SKM-1 (cell line): Measurements from ENCODE around the gene ARHGAP15.

Experiments used
- DNase-seq: peaks from one replicate; lab custom pipeline; 2025; ENCODE audit not compliant: unreplicated experiment; lab: John Stamatoyannopoulos, UW

ARHGAP15 gene

DNA sequence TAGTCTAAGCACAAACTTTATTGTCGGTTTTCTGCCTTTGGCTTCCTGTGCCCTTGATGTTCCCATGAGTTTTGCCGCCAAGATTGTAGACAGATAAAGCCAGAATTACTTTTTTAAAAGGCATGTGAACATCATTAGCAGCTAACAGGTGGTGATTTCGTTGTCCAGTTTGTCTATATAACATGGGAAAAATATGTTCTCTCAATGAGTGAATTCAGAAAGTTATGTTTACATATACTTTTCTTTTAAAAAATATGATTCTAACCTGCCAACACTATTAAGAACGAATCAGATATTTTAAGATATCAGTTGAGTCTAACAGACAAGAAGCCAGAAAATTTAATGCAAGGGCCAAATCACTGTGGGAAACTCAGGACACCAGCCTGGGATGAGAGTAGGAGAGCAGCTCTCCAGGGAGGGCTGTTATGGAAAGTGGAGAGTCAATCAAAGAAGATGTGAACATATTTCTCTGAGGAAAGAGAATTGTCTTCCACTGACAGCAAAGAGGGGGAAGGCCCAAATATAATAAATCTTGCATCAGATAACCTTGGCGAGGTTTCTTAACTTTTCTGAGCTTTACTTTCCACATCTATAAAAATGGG is 311.3 kb downstream of the ARHGAP15 start:
- no peak for DNase-seq

DNA sequence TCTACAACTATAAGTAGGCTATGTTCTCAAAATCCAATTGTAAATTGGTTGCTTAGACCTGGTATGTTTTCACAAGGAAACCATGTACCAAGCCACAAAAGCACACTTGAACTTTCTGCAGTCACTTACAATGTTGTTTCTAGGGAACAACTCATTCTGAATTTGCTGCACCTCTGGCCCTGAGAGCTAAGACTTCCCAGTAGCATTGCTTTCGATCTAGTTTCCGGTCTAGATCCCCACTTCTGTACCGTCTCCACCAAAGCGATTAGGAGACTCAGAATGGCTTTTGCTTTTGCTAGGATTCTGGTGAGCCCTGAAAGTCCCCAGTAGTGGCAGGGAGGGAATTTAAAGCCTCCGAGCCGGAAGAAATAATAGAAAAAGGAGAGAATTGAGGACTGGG is 313.0 kb downstream of the ARHGAP15 start:
- no peak for DNase-seq

DNA sequence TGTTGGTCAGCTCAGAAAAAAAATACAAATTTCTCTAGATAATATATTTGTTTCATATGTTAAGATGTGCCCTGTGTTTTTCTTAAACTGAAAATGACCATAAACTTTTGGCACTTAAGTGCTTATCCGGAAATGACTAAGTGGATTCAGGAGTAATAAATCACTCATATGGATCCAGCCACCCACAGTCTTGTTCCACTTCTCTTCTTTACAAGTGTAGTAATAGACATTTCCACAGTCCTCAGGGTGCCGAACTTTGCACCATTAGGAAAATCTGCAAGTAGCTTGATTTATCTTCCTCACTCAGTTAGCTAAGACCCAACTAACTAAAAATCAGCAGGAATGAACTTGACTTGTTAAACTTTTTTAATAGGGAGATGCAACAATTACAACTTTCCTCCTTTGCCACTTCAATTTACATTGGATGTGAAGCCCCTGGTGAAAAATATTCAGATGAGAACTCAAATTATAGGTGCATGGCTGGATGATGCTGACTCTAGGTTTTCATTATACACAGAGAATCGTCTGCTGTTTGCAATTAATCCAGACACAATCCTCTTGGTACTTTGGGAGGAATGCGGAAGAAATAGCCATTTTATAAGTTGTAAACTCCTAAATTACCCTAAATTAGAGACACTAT is 322.5 kb downstream of the ARHGAP15 start:
- no peak for DNase-seq

GRCh38 chr2:143452817-143453451 is 323.7 kb downstream of the ARHGAP15 start:
- DNase-seq: no peak

- no peak for DNase-seq
These were observed 324.8 kb downstream of the ARHGAP15 start for GRCh38 chr2:143453981-143454511.

DNA sequence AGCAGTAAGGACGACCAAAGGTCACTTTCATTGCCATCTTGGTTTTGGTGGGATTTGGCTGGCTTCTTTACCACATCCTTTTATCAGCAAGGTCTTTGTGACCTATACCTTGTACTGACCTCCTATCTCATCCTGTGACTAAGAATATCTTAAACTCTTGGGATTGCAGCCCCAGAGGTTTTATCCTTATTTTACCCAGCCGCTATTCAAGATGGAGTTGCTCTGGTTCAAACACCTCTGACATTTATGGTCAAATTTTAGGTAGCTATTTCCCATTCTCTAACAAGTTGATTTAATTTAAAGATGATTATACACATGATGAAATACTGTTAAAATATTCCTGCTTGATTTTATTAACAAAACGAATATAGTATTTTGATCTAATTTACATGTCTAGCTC is 326.1 kb downstream of the ARHGAP15 start:
- no peak for DNase-seq

GRCh38 chr2:143458258-143459190 is 329.3 kb downstream of the ARHGAP15 start:
- DNase-seq: no peak

- no peak for DNase-seq
These were observed 331.2 kb downstream of the ARHGAP15 start for GRCh38 chr2:143460382-143460781.

DNA sequence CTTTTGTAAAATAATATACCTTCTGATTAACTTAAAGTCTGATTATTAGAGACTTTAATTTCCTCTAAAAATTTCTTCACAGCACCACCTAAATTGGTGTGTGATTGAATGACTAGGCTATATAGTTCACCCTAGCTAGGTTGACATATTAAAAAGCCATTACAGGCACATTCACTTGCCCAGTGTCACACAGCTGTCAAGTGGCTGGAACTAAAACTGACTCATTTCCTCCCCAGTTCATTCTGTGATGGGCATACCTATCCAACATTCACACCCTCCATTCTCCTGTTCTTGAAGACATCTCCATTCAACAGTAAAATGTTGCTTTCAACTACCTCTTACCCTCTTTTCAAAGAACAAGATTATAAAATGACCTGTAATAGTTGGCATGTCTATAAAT is 334.5 kb downstream of the ARHGAP15 start:
- no peak for DNase-seq

DNA sequence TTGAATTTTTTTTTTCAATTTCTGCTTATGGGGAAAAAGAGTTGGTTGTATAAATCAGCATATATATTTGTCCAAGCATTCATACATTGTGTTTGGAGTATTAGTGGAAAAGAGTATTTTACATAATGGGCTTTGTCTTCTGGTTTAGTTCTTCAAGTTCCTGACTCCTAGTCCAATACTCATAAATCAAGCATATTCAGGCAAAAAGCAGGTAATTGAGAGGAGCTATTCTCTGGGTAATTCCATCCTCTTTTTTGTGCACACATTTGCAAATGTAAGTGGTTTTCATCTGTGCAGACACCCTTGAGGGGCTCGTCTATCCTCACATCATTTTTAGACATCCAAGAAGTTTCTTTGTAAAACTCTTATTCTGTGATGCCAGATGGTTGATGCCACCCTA is 337.2 kb downstream of the ARHGAP15 start:
- no peak for DNase-seq

- no peak for DNase-seq
These were observed 337.8 kb downstream of the ARHGAP15 start for GRCh38 chr2:143467011-143467410.

DNA sequence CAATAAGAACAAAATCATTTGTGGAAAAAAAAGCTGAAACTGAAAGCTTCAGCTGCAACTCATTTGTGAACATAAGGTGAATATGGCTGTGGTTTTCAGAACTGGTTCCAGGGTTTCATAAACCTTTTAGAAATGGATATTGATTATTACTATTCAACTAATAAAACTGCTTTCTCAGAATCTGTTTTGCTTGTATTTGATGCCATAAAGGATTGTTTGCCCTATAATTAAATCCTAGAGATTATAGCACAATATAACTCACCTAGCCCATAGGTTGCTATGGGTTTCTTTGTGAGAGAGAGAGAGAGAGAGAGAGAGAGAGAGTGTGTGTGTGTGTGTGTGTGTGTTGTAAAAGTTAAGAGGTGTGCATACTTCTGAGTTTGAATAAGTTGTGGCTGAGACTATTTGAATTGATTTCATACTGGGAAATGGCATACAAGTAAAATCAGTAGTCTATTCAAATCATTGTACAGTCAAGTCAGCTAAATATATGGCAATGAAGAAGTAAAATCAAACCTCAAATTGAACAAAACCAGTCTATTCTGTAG is 339.2 kb downstream of the ARHGAP15 start:
- no peak for DNase-seq

- no peak for DNase-seq
These were observed 340.1 kb downstream of the ARHGAP15 start for GRCh38 chr2:143469323-143469722.

DNA sequence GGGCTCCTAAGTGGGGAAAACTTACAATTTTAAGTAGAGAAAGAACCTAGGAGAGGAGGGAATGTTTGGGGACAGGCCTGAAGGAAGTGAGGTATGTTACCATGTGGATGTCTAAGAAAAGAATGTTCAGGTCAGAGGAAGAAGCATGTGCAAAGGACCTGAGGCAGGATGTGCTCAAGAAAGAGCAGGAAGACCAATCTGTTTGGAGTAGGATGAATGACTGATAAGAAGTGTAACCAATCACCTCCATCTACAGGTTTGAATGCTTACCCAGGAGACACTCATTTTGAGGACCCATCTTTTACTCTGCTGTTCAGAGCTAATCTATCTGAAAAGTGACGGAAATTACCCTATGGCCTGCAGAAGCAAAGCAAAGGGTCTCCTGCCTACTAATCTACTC is 342.3 kb downstream of the ARHGAP15 start:
- no peak for DNase-seq

GRCh38 chr2:143473216-143473615 is 344.0 kb downstream of the ARHGAP15 start:
- no peak for DNase-seq

GRCh38 chr2:143473820-143474219 is 344.6 kb downstream of the ARHGAP15 start:
- no peak for DNase-seq

- DNase-seq: no peak
These were observed 345.4 kb downstream of the ARHGAP15 start for GRCh38 chr2:143474586-143474985.

DNA sequence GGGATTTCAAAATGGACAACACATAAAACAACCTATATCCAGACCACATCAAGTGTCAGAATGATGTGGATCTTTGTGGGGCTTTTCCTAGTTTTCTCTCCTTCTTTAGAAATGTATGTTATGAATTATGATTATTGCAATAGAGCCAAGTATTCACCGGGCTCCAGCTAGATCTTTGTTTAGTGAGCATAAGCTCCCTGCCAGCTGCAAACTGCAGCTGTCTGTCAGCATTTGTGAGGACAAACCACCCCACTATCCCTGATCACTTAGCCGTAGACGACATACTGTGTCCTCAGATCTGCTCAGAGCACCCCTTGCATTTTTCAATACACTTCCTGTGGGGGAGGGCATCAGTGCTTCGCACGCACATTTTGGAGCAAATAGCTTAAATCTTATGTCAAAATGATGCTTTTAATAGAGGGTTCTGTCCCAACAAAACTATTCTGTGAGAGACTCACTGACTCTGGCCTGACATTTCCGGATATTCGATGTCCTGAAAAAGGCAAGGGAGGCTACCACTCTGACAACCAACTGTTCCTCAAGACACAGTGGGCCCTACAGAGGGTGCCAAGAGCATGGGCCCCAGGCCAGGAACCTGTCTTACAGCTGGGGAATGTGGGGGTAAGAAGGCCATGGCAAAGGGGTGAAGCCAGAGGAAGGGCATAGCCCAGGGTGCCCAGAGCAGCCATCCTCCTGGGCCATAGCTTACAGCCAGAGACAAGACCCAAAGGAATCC is 346.0 kb downstream of the ARHGAP15 start:
- no peak for DNase-seq

DNA sequence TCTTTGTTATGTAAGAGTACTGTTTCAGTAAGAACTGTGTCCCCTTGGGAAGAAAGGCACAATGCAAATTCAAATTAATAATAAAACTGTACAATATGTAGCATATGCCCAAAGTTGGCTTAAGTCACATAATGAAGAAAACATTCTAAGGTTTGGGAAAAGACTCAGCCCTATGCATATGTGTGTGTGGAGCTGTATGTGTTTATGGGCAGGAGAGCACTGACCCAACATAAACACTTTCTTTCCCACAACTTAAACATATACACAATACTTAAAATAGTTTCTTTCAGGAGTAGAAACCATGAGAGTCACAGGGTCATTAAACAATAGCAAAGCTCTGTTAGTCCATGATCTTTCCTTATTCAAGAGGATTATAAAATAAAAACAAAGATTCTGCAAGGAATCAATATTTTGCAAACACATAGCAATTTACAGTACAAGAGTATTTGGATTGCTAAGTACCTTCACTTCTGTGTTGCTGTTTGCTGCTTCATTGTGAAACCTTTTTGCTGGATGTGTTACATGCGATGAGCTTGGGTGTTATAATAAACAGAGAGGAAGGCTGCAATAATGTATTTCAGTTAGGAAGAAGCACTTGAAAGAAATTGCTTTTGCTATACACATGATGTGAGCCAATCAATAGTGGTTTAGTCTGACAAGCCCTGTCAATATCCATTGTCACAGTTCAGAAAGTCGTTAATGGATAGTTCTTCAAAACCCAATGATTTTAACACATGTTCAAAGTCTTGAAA is 347.3 kb downstream of the ARHGAP15 start:
- no peak for DNase-seq
